ENCODE results near the gene VWA2. TPM values are rescaled to one million over a fixed set of nuclear protein-coding genes. Genes with fewer than 3 reads are reported as not detected.

The VWA2 gene
- total RNA-seq, 4 donors from 2014 or later: under 0.01 to 0.52 (median 0.17) TPM

- intact Hi-C loops (cut with DNase I): no loop called here
- Histone ChIP-seq H3K27me3 (peaks cover 0 to 45% (median 14%) of the 10 kb centered on the region in 4 donors), H3K36me3 (no peaks in the 10 kb centered on the region), H3K4me3 (no peak overlapping the region), H3K4me1 (peaks cover 5 to 9% (median 7%) of the 10 kb centered on the region in 4 donors), H3K9me3 (no peaks in the 10 kb centered on the region), H3K27ac (replicated peaks in 1 of 4) (no peak overlapping the region)
- 47% methylated on average over 6 of the region's 6 CpGs for WGBS
- DNase-seq (ENCODE audit: extremely low spot score): no peak
- no peak for TF ChIP-seq CTCF (IDR thresholded peaks at IDR 0.05)
- TF ChIP-seq POLR2A (IDR thresholded peaks at IDR 0.05; ENCODE audit: low read depth): no peak
Measured at GRCh38 chr10:114244126-114244525, 5.1 kb downstream of the VWA2 start.

GRCh38 chr10:114245121-114245791, 6.2 kb downstream of the VWA2 start:
- Histone ChIP-seq H3K27ac (replicated peaks in 1 of 4) (no peak overlapping the region), H3K36me3 (no peaks in the 10 kb centered on the region), H3K9me3 (no peaks in the 10 kb centered on the region), H3K27me3 (peaks cover 0 to 33% (median 3%) of the 10 kb centered on the region in 4 donors), H3K4me1 (no peaks in the 10 kb centered on the region), H3K4me3 (no peak overlapping the region)
- 74% methylated on average over 8 of the region's 9 CpGs for WGBS
- no peak for TF ChIP-seq EP300 (IDR thresholded peaks at IDR 0.05)
- TF ChIP-seq CTCF (IDR thresholded peaks at IDR 0.05): no peak
- no peak for TF ChIP-seq POLR2A (IDR thresholded peaks at IDR 0.05; ENCODE audit: low read depth)
- TF ChIP-seq POLR2AphosphoS5 (IDR thresholded peaks at IDR 0.05): no peak
- intact Hi-C loops (cut with DNase I): no loop called here
- DNase-seq (ENCODE audit: extremely low spot score): no peak

GRCh38 chr10:114246679-114247305, 7.7 kb downstream of the VWA2 start:
- H3K4me1 ChIP-seq: no peaks in the 10 kb centered on the region
- H3K27me3 ChIP-seq: peaks cover 0 to 32% (median 0%) of the 10 kb centered on the region in 4 donors
- no peak overlapping the region for H3K27ac ChIP-seq (replicated peaks in 1 of 4)
- WGBS: 84% methylated on average over 7 of the region's 7 CpGs
- H3K9me3 ChIP-seq: no peaks in the 10 kb centered on the region
- H3K36me3 ChIP-seq: no peaks in the 10 kb centered on the region
- DNase-seq (ENCODE audit: extremely low spot score): no peak
- intact Hi-C loops (cut with DNase I): no loop called here
- TF ChIP-seq EP300 (IDR thresholded peaks at IDR 0.05) (no peak), POLR2AphosphoS5 (IDR thresholded peaks at IDR 0.05) (no peak), POLR2A (IDR thresholded peaks at IDR 0.05; ENCODE audit: low read depth) (no peak), CTCF (IDR thresholded peaks at IDR 0.05) (no peak)
- no peak overlapping the region for H3K4me3 ChIP-seq

GRCh38 chr10:114250236-114250635, 11.2 kb downstream of the VWA2 start:
- DNase-seq (ENCODE audit: extremely low spot score): no peak
- WGBS: 86% methylated on average over 6 of the region's 6 CpGs
- no peak overlapping the region for H3K27ac ChIP-seq (replicated peaks in 1 of 4)
- intact Hi-C loops (cut with DNase I): no loop called here
- H3K27me3 ChIP-seq: peaks cover 0 to 7% (median 0%) of the 10 kb centered on the region in 4 donors
- no peak overlapping the region for H3K4me3 ChIP-seq
- H3K36me3 ChIP-seq: no peaks in the 10 kb centered on the region
- no peaks in the 10 kb centered on the region for H3K4me1 ChIP-seq
- H3K9me3 ChIP-seq: no peaks in the 10 kb centered on the region
- no peak for TF ChIP-seq EP300 (IDR thresholded peaks at IDR 0.05)
- TF ChIP-seq CTCF (IDR thresholded peaks at IDR 0.05): no peak
- no peak for TF ChIP-seq POLR2AphosphoS5 (IDR thresholded peaks at IDR 0.05)
- no peak for TF ChIP-seq POLR2A (IDR thresholded peaks at IDR 0.05; ENCODE audit: low read depth)
